GM18868 (cell line): ENCODE data around the gene WDR82.
A peak's percentile ranks its signal among the peaks of the same experiment; 100 is the strongest.

Experiments
- ATAC-seq: cut with Tn5 transposase; IDR thresholded peaks from one replicate; pipeline ENCODE4 v1.9.1; 2021; ENCODE audit warnings: mild to moderate bottlenecking, moderate library complexity; ENCODE audit not compliant: unreplicated experiment

The WDR82 gene

DNA sequence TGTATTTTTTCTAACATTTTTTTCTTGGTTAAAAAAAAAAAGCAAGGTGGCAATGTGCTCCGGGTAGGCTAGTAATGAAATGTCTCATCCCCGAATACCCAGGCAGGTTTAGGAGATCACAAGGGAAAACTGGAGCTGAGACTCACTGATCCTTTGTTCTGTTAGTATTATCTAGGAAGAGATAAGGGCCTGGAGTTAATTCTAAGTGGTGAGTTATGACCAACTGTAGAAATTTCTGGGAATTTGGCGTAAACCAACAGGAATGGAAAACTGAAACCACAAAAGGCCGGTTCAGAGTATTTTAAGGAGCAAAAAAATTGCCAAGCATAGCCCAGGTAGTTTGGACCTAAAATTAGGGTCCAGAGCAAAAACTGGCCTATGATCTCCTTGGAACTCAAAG, 20.5 kb downstream of the WDR82 start:
- no peak for ATAC-seq

DNA sequence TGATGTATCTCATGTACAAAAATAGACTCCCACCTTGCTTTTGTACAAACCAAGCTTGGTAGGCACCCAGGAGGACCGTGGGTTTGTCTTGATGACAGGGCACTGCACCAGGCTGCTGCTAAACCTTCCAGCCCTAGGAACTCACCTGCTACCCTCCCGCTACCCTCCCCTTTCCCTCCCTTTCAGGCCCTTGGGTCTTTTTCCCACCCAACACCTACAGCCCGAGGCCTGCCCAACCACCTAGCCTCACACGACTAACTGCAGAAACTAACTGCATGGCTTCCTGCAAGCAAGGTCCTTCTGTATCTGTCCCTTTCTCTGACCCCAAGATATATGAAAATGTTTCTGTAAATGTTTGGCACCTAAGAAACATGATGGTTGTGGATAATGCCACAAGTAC, 21.8 kb downstream of the WDR82 start:
- ATAC-seq: no peak

- ATAC-seq: no peak
These were observed 22.3 kb downstream of the WDR82 start for GRCh38 chr3:52256159-52256558.

DNA sequence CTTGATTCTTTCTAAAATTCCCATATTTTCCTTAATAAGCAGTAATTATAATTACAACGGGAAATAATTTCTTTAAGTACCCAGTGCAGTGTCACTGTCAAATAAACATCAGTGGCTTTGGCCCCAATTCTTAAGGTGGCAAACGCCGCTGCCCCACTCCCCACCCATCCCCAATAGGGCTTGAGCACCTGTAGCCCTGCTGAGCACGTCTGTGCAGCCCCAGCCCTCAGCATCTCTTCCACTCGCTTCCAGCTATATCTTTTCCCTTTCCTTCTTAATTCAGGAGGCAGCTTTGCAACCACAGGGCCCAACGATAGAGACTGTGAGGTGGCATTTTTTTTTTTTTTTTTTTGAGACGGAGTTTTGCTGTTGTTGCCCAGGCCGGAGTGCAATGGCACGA, 23.8 kb downstream of the WDR82 start:
- ATAC-seq: no peak

DNA sequence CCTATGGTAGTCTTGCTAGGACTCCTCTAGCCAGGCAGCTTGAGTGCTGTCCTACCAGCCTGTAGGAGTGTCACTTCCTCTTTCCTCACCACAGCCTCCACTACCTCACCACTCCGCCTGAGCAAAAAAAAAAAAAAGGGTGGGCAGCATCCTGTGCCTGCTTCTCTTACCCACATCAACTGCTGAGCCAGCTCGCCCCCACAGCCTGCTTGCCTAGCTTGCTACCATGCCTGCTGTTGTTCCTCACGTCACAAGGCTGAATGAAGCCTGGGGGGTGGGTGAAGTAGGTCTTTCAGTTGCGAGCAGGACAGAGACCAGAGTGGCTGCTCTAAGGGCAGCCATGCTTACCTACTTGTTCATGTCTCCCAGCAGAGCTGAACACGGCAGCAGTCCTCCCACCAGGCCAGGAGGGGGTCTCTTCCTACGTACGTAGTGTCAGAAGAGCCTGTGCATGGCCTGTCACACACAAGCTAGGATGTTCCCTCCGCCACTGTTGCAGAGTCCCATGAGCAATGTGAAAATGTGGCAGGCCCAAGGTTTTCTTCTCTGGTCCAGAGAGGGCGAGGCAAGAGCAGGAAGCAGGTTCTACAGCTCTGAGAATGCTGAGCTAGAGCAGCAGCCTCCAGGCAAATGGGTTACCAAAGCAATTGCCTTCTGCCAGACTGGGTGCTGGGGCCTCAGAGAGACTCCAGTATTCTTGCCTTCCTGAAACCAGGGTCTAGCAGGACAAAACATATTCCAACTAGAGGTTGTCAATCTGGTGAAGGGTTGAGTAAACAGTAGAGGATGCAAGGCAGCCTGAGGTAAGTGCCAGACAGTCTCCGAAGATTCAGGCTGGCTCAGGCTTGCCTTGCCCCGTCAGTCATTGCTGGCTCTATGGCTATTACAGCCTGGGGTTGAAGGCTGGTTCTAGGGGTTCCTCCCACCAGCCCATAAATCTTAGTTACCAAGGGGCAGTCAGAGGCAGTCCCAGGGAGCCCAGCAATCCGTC, 24.8 kb downstream of the WDR82 start:
- peak; percentile 95 for ATAC-seq

- no peak for ATAC-seq
These were observed 28.3 kb downstream of the WDR82 start for GRCh38 chr3:52250122-52250521.

DNA sequence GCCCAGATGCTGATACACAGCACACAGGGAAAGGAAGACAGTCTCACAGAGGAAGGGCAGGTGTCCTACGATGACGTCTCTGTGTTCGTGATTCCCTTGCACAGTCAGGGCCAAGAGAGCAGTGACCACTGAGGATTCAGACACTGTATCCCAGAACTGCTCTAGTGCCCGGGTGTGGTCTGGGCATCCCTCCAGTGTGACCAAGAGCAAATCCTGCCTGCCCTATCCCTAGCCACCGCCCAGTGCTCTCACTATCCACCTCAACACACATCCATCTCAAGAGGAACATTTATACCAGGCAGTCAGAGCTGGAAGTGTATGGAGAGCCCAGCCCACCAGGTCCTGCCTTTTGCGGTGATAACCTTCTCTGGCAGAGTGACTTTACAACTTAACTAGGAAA, 28.8 kb downstream of the WDR82 start:
- no peak for ATAC-seq

DNA sequence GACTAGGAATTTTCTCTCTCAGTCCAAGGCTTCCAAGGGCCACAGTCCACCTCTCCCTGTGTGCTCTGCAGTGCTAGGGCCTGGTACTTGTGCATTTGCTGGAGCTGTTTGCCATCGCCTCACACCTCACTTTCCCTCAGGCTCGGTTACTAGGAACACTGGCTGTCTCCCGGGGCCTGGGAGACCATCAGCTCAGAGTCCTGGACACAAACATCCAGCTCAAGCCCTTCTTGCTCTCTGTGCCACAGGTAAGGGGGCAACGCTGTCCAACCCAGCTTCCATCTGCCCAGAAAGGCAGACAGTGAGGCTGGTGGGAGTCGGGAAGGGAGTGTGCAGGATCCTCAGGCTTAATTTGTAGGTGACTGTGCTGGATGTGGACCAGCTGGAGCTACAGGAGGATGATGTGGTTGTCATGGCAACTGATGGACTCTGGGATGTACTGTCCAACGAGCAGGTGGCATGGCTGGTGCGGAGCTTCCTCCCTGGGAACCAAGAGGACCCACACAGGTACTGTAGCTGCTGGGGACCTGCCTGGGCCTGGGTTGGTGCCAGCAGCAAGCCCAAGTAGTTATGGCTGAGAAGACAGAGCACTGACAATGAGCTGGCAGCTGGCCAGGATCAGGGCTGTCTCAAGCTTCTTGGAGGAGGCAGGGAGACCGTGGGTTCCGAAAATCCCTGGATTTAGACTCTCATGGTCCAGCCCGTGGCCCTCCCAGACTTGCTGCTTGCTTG, 29.5 kb downstream of the WDR82 start:
- no peak for ATAC-seq

GRCh38 chr3:52248165-52248541, 30.3 kb downstream of the WDR82 start:
- no peak for ATAC-seq

- ATAC-seq: no peak
These were observed 30.9 kb downstream of the WDR82 start for GRCh38 chr3:52247409-52248164.

- ATAC-seq: no peak
These were observed 31.6 kb downstream of the WDR82 start for GRCh38 chr3:52246728-52247408.

- ATAC-seq: no peak
These were observed 32.2 kb downstream of the WDR82 start for GRCh38 chr3:52246264-52246620.

DNA sequence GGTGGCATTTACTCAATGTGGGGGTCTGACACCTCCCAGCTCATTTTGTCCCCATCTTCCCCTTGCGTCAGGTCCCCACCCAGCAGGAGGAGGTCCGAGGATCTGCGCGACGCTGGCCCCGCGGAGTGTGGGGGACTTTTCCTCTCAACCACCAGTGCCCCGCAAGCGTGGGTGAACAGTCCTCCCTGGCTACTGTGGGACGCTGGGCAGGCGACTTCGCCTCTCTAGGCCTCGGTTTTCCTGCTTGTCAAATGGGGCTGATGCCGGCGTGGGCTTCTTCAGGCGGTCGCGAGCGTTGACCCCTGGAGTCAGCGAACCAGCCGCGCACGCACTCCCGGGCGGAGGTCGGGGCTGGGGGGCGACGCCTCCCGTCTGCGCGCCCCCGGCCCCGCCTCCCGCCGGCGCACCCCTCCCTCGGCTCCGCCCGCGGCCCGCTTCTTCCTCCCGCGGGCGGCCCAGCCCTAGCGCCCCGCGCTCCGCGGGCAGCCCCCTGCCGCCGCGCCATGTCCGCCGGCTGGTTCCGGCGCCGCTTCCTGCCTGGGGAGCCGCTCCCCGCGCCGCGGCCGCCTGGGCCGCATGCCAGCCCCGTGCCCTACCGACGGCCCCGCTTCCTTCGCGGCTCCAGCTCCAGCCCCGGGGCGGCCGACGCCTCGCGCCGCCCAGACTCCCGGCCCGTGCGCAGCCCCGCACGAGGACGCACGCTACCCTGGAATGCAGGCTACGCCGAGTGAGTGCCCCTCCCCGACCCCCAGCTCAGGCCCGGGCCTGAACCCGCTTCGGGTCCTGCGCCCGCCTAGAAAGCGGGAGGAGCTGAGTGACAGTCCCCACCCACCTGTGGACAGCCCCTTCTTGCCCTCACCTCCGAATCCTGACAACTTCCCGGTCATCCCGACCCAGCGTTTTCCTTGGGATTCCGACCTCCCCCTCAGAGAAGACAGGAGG, 32.9 kb downstream of the WDR82 start, which contains the start of gene PPM1M:
TSS of gene PPM1M (plus strand) at position 438 of the 942 bp plus-strand sequence. CDS start at position 504, 66 bp downstream.
- ATAC-seq: no peak

GRCh38 chr3:52243791-52244628, 34.4 kb downstream of the WDR82 start:
- ATAC-seq: peak; percentile 48

DNA sequence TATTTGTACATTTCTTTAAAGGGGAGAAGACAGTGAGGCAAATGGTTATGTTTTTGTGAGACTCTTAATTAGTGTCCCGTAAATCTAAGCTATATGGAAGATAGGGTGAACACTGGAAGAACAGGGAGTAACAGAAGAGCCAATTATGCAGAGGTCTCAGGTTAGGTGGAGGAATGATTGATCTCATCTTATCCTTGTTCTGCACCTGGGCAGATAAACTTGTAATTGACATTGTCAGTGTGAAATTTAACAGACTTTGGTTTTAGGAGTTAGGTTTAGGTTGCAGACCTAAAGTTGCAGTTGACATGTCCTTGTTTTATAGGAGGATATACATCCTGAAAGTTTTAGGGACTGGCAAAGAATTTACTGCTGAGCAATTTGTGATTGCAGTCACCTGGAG, 36.4 kb downstream of the WDR82 start:
- ATAC-seq: no peak

DNA sequence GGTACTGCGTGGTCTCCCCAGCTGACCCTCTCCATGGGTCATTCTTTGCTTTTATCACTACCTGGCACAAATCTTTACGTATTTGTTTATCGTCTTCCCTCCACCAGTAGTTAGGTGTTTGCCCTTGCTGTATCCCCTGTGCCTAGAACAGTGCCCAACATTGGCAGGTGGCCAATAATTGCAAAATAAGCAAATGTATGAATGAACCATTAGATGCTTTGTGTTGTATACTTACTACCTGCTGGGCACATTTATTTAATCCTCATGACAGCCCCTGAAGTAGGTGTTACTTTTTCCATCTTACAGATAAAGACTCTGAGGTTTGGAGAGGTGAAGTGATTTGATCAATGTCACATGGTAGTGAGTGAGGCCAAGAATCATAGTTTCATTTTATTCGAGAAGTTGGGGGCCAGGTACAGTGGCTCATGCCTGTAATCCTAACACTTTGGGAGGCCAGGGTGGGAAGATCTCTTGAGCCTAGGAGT, 37.5 kb downstream of the WDR82 start:
- ATAC-seq: no peak

DNA sequence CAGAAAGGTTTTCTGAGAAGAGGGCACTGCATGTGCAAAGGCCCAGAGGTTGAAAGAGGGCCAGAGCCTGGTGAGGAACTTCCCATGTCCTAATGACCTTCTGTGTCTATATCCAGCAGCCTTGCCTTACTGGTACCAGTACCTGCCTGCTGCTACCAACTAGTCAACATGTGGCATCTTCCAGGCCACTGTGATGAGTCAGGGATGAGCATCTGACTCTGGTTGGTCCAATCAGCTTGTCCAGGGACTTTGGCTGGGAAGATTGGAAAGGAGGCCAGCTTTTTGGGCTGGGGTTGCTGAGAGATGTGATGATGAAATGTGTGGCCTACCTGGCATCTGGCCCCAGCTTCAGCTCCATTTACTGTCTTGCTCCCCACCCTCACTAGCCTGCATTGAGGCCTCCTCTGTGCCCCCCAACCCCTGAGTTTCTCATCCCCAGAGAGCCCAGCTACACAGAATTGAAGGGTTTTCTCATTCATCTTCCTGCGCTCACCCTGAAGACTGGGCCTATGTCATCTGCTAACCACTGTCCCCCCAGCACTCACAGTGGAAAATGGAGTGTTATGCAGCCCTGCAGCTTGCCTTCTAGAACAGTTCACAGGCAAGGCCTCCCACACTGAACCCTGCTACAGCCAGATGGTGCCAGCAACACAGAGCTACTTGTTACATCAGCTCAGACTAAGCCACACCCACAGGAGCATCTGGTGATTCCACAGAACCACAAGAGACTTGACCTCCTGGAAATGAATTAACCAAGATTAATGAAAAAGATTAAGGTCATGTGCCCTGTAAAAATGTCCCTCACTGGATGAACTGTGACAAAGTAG, 38.2 kb downstream of the WDR82 start:
- no peak for ATAC-seq
